ENCODE measurements around the gene GTF2I.
A peak's percentile ranks its signal among the peaks of the same experiment; 100 is the strongest.
"Not testable (repeated sequence)": the region's sequence is repeated elsewhere in the genome, so short reads cannot be mapped to it uniquely, and the experiment has no call there.

Gene GTF2I

DNA sequence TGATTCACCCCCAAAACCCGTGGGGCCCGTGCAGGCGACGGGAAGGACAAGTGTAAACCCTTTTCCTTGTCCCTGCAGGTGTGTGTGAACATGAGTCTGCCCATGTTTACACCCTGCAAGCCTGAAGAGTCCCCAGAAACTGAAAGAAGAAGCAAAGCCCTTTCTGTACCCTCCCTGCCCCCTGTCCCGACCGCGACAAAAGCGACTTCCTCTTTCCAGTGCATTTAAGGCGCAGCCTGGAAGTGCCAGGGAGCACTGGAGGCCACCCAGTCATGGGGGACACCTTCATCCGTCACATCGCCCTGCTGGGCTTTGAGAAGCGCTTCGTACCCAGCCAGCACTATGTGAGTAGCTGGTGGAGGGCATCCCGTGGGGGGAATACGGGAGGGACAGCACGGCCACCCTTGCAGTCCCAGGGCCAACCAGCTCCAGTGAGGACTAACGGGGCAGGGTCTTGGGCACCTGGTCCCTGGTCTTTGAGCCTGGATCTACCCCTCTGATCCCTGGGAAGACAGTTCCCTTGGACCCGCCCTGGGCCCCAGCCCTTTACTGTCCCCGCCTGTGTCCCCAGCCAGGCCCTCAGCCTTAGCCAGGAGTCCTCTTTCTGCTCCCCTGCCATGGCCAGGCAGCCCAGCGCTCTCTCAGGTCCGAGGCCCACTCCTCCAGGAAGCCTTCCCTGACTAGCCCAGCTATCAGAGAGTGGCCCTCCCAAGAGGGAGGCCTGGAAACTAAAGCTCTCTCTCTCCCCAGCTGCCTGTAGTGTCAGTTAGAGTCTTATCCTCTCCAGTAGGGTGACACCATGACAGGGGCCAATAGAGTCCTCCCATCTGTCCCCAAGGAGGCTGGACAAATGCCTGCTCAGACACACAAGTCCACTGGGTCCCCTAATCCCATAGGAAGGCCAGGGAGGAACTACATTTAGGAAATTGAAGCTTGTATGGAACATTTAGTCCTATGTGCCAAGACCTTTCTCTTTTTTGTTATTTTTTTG lies 116.5 kb downstream of the GTF2I start, which contains the start of gene NCF1:
NCF1 (plus strand) TSS at position 252 of the 991 bp plus-strand sequence; CDS start at position 273, 21 bp downstream.
- not testable (repeated sequence) for DNase-seq (ENCODE audit: low read depth in 4 of 4, low spot score in 1 of 4)

DNA sequence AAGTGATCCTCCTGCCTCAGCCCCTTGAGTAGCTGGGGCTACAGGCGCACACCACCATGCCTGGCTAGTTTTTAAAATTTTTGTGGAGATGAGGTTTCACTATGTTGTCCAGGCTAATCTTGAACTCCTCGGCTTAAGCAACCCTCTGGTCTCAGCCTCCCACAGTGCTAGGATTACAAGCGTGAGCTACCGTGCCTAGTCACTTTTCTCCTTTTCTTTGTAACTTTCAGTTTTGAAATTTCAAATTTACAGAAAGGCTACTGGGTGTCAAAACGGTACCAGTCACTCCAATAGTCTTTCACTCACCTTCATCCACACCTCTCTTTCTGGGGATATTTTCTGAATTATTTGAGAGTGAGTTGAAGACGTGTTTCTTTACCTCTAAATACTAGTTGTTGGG lies 117.6 kb downstream of the GTF2I start:
- DNase-seq (ENCODE audit: low read depth in 4 of 4, low spot score in 1 of 4), result not testable (repeated sequence)

DNA sequence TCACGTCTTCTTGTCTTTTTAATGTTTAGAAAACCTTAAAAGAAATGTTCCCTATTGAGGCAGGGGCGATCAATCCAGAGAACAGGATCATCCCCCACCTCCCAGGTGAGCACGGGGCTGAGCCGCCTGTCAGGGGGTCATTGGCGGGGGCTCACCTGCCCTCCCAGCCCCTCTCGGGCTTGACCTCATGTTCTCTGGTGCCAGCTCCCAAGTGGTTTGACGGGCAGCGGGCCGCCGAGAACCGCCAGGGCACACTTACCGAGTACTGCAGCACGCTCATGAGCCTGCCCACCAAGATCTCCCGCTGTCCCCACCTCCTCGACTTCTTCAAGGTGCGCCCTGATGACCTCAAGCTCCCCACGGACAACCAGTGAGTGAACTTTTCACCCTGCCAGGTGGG lies 121.5 kb downstream of the GTF2I start:
- not testable (repeated sequence) for DNase-seq (ENCODE audit: low read depth in 4 of 4, low spot score in 1 of 4)

DNA sequence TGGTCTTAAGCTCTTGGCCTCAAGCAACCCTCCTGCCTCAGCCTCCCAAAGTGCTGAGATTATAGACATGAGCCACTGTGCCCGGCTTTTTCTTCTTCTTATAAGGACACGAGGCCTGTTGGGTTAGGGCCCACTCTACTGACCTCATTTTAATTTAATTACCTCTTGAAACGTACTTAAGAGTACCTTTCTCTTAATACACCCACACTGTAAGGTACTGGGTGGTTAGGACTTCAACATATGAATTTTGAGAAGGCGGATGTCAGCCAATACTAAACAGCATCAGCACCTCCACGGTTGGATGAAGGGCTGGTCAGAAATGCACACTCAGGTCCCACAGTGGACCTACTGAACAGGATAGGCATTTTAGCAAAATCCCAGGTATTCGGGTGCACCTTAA lies 124.2 kb downstream of the GTF2I start:
- DNase-seq (ENCODE audit: low read depth in 4 of 4, low spot score in 1 of 4), result not testable (repeated sequence)

DNA sequence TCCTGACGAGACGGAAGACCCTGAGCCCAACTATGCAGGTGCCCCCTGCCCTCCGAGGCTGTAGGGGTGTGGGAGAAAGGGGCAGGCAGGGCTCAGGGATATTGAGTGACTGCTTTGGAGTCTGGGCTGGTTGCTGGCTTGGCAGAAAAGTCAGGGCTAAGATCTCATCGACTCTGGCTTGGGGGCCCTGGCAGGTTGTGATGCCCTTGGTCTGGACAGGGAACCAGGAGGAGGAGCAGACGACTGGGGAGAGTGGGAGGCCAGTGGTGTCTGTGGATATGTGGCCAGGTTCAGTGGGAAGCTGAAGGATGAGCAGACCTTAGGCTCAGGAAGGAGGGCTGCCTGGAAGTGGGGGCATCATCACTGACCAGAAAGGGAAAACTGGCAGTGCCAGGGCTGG lies 126.1 kb downstream of the GTF2I start:
- not testable (repeated sequence) for DNase-seq (ENCODE audit: low read depth in 4 of 4, low spot score in 1 of 4)

DNA sequence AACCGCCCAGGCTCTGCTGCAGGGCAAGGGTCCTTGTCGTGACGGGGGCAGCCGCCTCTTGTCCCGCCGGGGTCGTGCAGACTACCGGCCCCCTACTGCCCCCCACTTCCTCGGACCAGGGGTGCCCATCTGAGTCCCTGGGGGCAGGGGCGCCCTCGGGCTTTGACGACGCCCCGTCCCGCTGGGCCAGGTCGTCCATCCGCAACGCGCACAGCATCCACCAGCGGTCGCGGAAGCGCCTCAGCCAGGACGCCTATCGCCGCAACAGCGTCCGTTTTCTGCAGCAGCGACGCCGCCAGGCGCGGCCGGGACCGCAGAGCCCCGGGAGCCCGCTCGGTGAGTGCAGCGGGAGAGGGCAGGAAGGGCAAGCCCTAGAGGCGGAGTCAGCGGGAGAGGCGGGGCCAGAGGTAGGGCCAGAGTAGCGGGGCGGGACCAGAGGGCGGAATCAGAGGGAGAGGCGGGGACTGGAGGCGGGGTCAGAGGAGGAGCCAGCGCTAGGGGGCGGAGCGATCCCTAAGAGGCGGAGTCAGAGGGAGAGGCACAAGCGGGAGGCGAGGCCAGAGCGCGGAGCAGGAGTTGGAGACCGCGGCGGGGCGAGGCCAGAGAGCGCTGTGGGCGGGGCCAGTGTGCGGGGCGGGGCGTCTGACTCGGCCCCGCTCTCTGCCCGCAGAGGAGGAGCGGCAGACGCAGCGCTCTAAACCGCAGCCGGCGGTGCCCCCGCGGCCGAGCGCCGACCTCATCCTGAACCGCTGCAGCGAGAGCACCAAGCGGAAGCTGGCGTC lies 131.0 kb downstream of the GTF2I start:
- DNase-seq (ENCODE audit: low read depth in 4 of 4, low spot score in 1 of 4), result peak; percentile 75 to 93 (median 90)

DNA sequence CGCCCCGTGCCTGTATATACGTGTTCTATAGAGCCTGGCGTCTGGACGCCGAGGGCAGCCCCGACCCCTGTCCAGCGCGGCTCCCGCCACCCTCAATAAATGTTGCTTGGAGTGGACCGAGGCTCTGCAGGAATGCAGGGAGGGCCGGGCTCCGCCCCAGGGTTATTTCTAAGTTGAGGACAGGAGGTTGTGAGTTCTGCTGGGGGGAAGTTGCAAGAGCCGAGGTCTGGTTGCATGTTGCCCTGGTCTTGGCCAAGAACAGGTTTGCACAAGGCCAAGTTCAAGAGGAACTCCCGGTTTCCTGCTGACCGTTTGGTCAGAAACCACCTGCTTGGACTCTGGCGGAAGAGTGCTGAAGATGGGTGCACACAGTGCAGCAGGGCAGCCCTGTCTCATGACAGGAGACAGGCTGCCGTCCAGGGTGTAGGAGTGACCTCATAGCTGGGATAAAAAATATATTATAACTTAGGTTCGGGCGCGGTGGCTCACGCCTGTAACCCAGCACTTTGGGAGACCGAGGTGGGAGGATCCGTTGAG lies 131.8 kb downstream of the GTF2I start:
- DNase-seq (ENCODE audit: low read depth in 4 of 4, low spot score in 1 of 4), result not testable (repeated sequence)

DNA sequence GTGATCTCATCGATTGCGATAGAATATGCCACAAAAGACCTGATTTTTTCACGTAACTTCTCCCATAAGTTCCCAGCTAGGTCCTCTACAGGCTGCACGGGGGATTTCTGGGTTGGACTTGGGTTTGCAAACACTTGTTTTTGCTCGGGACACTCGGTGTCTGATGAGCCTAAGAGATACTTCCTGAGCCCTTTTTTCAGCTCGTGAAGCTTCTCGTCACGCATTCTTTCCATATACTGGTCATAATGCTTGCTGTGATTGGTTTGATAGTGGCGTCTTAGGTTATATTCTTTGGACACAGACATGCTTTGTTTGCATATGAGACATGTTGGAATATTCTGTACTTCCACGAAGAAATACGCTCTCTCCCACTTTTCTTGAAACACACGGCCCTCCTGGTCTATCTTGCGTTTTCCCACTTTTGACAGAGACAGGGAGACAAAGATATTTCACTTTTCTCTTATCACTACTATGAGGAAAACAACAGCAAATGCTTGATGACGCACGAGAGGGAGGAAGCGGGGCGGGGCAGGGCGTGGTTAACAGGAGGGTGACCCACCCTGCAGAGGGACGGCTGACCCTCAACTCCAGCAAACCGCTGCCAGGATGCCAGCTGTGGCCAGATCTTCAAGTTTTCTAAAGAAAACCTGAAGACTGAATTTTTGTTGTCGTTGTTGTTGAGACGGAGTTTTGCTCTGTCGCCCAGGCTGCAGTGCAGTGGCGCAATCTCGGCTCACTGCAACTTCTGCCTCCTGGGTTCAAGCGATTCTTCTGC lies 140.5 kb downstream of the GTF2I start:
- not testable (repeated sequence) for DNase-seq (ENCODE audit: low read depth in 4 of 4, low spot score in 1 of 4)

DNA sequence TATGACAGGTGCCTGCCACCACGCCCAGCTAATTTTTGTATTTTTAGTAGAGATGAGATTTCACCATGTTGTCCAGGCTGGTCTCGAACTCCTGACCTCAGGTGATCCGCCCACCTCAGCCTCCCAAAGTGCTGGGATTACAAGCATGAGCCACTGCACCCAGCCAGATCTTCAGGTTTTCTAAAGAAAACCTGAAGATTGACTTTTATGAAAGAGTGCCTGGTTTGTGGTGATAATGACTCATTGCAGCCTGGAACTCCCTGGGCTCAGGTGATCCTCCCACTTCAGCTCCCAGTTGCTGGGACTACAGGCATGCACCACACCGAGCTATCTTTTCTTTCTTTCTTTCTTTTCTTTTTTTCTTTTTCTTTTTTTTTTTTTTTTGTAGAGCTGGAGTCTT lies 141.1 kb downstream of the GTF2I start:
- DNase-seq (ENCODE audit: low read depth in 4 of 4, low spot score in 1 of 4), result peak in 1 of 4 experiments; percentile 7

All from stimulated activated CD4-positive, alpha-beta T cell treated with anti-CD3 and anti-CD28 coated beads, Interleukin-1b, Interleukin-23, amount 100 ng/mL, for 24 hours (primary cell).